HG03175 (cell line): Measurements from ENCODE around the gene LMNTD2.

Source experiments
- ATAC-seq: cut with Tn5 transposase; IDR thresholded peaks from one replicate; pipeline ENCODE4 v1.9.1; 2021; ENCODE audit warnings: mild to moderate bottlenecking, moderate library complexity; ENCODE audit not compliant: unreplicated experiment

LMNTD2 gene

DNA sequence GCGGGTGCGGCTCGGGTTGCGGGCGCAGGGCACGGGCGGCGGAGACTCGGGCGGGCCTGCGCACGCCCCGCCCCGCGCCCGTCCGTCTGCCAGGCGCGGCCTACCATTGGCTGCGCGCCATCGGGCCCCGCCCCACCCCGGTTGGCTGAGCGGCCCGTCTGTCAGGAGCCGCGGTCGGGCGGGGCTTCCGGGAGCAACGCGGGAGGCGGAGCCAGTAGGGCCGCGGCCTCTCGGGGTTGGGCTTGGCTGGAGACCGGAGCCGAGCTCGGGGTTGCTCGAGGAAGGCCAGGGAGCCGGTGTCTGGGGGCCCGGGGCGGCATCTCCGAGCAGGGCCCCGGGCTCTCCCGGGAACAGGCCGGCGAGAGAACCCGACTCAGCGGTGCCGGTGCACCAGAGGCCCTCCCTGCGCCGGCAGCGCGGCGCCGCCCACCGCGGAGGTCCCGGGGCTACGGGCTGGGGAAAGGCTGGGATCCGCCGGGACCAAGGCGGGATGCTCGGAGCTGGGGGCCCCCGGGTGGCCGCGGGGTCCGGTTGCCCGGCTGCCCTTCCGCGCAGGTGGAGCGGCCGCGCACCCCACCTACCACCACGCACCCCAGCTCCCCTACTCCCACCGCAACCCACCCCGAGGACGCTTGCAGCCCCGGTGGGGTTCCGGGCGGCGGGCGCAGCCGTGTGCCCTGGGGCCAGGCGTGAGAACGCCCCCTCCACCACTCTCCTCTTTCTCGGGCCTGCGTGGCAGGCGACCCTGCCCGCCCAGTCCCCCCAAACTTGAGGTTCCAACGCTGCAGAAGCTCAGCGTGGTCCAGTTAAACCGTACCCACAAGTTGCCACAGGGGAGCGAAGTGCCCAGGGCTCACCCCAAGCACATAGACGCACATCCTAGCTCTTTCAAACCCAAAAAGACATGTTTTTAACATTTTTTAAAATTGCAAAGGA is 24.8 kb downstream of the LMNTD2 start, which contains the start of gene HRAS:
Gene HRAS, minus strand, starts transcription at position 58 of the 936 bp plus-strand sequence.
- peak; percentile 75 for ATAC-seq

- ATAC-seq = peak; percentile 16
These were observed 25.4 kb downstream of the LMNTD2 start for GRCh38 chr11:535210-535518.

- no peak for ATAC-seq
These were observed 25.9 kb downstream of the LMNTD2 start for GRCh38 chr11:534396-535209.

DNA sequence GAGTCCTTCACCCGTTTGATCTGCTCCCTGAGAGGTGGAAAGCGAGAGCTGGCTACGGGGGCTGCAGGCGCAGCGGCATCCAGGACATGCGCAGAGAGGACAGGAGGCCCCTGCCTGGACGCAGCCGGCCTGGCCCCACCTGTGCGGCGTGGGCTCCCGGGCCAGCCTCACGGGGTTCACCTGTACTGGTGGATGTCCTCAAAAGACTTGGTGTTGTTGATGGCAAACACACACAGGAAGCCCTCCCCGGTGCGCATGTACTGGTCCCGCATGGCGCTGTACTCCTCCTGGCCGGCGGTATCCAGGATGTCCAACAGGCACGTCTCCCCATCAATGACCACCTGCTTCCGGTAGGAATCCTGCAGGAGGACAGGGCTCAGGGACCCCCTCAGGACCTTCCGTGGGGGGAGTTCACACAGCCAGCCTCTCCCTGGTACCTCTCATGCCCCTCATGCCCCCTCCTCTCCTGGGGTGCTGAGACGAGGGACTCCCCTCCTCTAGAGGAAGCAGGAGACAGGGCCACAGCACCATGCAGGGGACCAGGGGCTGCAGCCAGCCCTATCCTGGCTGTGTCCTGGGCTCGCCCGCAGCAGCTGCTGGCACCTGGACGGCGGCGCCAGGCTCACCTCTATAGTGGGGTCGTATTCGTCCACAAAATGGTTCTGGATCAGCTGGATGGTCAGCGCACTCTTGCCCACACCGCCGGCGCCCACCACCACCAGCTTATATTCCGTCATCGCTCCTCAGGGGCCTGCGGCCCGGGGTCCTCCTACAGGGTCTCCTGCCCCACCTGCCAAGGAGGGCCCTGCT is 26.7 kb downstream of the LMNTD2 start:
- ATAC-seq = no peak

- no peak for ATAC-seq
These were observed 27.5 kb downstream of the LMNTD2 start for GRCh38 chr11:532986-533585.

GRCh38 chr11:532527-532985 is 28.0 kb downstream of the LMNTD2 start:
- ATAC-seq = no peak

DNA sequence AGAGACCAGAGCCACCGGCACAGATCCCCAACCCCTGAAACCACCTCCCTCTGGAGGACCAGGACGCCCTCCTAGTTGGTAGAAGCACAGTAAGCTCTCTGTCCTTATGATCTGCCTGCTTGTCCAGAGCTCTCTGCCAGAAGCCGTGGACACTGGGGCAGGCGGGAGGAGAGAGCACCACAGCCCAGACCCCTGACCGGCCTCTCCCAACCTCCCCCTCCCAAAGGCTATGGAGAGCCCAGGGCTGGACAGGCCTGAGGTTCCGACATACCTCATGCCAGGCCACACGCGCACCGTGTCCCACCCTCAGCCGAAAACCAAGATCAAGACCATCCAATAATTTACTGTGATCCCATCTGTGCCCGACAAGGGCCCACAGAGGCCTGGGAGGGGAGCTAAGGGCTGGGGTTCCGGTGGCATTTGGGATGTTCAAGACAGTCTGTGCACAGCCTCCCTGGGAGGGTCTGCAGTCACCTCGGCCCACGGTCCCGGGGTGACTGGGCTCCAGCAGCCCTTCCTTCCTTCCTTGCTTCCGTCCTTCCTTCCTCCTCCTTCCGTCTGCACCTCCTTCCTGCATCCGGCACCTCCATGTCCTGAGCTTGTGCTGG is 28.5 kb downstream of the LMNTD2 start:
- no peak for ATAC-seq

DNA sequence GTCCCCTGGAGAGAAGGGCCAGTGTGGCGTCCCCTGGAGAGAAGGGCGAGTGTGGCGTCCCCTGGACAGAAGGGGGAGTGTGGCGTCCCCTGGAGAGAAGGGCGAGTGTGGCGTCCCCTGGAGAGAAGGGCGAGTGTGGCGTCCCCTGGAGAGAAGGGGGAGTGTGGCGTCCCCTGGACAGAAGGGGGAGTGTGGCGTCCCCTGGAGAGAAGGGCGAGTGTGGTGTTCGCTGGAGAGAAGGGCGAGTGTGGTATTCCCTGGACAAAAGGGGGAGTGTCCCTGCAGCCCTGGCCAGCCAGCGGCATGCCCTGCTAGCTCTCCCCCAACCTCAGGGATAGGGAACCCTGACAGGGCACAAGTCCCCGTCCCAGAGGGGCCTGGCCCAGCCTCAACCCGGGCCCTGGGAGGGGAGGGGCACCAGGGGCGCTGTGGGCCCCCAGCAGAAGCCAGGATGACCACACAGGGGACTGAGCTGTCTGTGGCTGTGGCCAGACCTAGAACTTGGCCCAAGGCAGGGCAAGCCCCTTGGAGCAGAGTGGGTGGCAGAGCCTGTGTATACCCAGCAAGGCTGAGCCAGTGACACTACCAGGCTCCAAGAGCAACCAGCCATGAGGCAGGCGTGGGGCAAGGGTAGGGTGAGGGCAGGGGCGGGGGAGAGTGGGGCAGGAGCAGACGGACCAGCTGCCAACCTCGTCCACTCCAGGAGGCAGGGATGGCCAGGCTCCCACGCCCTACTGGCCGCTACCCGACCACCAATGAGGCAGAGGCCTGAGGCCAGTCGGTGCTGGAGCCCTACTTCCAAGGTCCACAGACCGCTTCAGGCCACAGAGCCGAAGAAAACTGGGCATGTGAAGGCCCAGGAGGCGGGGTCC is 29.3 kb downstream of the LMNTD2 start:
- ATAC-seq = no peak

DNA sequence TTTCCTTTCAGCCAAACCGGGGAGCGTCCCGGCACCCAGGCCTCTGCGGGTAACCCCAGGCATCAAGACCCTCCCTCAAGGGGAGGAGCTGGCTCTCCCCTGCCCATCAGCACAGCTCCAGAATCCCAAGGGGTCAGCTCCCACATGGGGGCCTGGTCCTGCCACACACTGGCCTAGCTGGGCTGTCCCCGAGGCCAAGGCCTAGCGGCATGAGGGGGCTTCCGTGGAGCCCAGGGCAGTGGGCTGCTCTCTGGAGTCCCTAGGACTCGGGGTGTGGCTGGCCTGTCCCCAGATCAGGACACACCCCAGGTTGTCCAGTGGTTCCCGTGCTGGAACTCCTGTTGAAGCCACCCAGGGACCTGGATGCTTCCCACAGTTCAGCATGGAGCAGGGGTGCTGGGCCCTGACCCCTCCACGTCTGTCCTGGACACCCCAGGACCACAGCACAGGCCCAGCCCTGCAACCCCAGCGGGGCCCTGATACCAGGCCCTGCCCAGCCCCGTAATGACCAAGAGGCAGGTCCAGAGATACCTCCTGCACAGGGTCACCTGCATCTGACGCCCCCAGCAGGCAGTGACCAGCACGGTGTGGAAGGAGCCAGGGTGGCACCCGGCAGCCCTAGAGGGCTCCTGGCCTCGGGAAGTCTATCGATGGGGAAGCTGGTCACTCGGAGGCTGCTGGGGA is 30.7 kb downstream of the LMNTD2 start:
- ATAC-seq = no peak

DNA sequence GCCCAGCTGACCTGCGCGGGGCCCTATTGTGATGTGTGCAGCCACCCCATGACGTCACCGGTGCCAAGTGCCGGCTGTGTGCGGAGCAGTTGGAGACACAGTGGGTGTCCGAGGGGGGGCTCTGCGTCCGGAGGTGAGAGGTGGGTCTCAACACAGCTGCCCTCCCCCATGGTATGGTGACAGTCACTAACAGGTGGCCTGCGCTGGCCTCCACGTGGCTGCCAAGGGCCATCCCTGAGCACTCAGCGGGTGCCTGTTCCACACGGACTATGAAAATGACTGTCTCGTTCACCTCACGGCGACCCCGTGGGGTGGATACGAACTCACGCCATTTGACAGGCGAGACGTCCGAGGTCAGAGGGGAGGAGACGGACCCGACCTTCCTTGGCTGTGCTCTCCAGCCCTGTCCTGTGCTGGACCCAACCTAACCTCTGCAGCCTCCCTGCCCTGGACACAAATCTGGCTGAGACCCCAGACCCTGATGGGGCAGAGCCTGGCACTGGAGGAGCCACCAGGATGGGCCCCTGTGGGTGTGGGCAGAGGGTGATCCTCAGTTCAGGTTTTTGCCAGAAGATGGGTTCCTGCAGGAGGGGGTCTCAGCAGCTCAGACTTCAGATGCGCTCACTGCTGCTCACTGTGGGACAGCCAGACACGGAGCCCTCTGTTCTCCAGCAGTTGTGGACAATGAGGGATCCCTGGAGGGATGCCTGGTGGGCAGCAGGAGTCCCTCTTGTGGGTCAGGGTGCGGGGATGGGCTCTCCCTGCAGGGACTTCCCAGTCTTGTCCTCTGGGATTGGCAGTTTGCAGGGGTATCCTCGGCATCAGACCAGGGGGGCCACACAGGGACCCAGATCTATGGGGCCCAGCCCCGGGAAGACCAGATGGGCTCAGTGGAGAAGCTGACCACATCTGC is 31.5 kb downstream of the LMNTD2 start:
- no peak for ATAC-seq

DNA sequence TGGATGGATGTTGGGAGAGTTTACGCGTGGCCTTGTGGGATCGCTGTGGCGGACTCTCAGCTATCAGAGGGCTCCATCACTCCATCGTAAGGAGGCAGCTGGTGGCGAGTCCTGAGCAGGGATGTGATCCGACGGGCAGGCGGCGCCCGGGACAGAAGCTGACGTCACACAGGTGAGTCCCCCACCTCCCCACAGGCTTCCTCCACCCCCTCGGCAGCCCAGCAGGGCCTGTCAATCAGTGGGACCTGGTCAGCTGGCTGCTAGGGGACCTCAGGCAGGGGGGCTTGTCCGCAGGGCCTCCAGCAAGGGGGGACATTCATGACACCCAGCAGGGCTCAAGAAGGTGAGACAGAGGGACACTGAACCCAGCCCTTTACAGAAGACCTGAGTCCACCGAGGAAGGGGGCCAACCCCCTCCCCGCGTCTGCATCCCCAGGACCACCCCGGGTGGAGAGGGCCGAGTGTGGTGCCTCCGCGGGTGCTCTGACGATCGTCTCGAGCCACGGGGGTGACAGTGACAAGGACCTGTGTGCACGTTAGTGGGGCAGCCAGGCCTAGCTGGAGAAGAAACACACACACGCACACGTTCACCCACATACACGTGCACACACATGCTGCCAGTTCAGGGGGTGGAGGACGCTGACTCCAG is 32.2 kb downstream of the LMNTD2 start:
- ATAC-seq = no peak

DNA sequence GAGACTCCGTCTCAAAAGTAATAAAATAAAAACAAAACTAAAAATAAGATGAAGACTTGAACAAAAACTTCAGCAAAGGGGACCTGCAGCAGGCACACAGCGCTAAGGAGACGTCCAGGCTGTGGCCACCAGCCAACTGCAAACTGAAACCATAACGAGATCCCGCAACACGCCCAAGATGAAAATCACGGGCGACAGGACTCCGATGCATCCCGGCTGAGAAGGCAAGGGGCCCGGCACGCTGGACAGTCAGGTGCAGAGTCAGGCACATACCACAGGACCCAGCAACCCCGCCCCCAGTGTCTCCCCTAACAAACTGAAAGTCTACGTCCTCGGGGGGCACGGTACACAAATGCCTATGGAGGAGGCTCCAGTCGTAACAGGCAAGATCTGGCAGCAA is 34.3 kb downstream of the LMNTD2 start:
- no peak for ATAC-seq

- ATAC-seq = no peak
These were observed 39.3 kb downstream of the LMNTD2 start for GRCh38 chr11:521177-521688.

GRCh38 chr11:520428-521176 is 39.9 kb downstream of the LMNTD2 start:
- no peak for ATAC-seq

DNA sequence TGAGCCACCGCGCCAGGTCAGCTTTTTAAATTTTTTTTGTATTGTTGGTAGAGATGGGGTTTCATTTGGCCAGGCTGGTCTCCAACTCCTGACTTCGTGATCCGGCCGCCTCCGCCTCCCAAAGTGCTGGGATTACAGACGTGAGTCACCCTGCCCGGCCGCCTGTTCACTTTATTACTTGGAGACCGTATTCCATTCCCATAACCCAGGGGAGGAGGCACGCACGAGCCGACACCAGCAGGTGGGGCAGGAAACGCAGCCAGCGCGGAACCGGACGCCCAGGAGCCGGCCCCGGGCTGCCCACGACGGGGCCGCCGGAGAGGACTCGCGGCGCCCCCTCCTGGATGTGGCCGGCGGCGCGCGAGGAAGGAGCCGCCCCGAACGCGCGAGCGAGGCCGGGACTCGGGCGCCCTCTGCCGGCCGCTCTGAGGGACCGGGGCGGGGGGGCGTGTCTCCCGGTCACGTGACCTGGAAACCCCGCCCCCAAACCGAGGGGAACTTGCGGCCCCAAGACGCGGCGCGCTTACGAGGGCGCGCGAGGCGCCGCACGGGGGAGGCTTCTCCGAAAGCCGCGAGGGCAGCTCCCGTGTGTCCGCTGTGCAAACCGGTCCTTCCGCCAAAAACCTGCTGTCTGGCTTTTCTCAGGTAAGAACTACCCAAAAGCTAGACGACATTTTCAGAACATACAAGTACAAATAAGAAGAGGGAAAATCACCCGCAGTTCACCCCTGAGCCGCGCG is 41.9 kb downstream of the LMNTD2 start:
- peak; percentile 85 for ATAC-seq
